HG03442 (cell line): ENCODE data around the gene LYSET.
"Not testable (repeated sequence)": the region's sequence is repeated elsewhere in the genome, so short reads cannot be mapped to it uniquely, and the experiment has no call there.

ENCODE experiments used
- ATAC-seq: cut with Tn5 transposase; IDR thresholded peaks from one replicate; pipeline ENCODE4 v1.9.1; 2021; ENCODE audit warnings: mild to moderate bottlenecking, moderate library complexity; ENCODE audit not compliant: unreplicated experiment

LYSET gene, protein sequence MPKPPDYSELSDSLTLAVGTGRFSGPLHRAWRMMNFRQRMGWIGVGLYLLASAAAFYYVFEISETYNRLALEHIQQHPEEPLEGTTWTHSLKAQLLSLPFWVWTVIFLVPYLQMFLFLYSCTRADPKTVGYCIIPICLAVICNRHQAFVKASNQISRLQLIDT

DNA sequence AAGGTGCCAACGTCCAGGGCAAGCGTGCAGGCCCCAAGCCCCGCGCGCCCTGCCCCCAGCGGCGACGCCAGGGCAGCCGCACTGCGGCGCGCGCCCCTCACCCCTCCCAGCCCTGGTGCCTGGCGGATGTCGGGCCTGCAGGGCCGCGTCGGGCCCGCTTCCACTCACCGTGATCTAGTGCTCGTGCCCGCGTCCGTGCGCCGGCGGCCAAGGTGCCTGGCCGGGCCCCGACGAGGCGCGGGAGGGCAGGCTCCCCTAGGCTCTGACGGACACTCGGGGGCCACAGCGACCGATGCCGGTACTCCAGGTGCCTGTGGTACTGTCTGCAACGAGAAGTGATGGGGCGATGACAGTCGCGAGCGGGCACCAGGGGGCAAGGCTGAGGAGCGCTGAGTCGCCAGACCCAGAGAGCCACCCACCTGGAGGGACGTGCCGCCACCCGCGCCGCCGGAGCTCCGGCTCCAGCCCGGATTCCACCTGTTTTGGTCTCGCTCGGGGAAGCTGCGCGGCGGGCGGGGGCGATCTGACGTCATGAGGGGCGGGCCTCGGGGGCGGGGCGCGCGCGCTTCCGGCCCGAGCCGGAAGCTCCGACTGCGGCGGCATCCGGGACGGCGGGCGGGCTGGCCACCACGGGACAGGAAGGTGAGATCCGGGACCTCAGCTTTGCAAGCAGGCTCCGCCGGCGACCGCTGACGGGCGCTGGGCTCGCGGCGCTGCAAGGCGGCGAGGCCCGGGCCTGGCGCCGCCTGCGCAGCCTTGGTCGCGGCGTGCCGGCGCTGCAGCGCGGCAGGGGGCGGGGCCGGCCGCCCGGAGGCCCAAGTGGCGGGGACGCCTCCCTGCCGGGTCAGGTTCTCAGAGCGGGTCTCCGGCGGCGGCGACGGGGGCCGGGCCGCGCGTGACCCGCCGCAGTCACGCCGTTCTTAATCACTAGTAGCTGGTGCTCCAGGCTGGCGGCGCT is at the start of gene LYSET, which contains the start of gene MOAP1:
LYSET (plus strand) TSS at position 927 of the 958 bp plus-strand sequence. CDS start 89 bp downstream, outside the sequence.
MOAP1 (minus strand) TSS at position 507 of the 958 bp plus-strand sequence. CDS start 655 bp downstream, outside the sequence.
- peak; percentile 83 for ATAC-seq

DNA sequence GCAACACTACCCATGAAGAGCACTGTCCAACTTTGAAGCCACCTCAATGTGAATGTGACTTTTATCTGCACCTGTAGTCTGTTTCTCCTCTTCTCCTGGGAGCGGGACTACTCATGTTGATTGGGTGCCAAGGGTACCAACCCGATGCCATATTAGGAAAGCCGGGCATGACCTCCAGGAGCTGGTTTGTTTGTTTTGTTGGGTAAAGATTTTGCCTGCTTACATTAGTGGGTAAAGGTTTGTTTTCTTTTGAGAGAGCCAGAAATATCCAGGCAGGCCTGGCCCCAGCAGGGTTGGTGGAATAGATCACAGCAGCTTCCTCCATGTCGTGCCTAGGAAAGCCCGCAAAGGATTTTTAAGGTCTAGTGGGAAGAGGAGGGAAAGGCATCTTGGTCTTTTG is 49.7 kb upstream of the LYSET start:
- no peak for ATAC-seq

DNA sequence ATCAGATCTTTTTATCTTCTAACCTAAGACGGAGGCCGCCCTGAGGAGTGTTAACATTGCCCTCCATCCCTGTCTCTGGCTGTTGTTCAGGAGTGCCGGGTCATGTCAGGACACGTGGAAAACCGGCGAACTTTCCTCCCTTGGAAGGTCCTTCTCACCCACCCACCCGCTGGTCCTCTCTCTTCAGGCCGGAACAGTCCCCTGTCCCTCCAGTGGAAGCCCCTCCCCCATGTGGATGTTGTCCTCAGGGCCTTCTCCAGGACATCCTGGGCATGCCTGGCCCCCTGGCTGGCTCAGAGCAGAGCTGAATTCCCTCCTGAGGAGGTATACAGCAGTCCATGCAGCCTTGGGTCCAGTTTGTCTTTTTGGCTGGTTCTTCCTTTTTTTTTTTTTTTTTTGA is 49.1 kb upstream of the LYSET start:
- no peak for ATAC-seq

DNA sequence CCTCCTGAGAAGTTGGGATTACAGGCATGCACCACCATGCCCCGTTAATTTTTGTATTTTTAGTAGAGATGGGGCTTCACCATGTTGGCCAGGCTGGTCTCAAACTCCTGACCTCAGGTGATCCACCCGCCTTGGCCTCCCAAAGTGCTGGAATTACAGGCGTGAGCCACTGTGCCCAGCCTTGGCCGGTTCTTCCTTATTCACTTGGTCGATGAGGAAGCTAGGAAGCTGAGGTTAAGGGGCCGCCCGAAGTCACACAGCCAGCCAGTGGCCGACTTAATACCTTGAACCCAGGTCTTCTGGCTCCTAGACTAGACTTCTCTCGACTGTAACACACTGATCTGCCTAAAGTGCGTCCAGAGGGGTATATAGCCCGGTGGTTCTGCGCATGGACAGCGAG is 48.6 kb upstream of the LYSET start:
- ATAC-seq, result not testable (repeated sequence)

DNA sequence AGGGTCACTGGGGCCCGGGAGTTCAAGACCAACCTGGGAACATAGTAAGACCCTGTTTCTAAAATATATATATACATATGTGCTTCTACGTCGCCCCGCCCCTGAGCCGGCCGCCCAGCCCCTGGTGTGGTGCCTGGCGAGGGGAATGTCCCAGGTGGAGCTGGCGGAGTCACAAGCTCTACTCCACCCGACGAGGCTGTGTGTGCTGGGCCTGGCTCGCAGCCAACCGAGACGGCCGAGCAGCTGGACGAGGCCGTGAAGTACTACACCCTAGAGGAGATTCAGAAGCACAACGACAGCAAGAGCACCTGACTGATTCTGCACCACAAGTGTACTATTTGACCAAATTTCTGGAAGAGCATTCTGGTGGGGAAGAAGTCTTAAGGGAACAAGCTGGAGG is 47.3 kb upstream of the LYSET start:
- ATAC-seq, result no peak

DNA sequence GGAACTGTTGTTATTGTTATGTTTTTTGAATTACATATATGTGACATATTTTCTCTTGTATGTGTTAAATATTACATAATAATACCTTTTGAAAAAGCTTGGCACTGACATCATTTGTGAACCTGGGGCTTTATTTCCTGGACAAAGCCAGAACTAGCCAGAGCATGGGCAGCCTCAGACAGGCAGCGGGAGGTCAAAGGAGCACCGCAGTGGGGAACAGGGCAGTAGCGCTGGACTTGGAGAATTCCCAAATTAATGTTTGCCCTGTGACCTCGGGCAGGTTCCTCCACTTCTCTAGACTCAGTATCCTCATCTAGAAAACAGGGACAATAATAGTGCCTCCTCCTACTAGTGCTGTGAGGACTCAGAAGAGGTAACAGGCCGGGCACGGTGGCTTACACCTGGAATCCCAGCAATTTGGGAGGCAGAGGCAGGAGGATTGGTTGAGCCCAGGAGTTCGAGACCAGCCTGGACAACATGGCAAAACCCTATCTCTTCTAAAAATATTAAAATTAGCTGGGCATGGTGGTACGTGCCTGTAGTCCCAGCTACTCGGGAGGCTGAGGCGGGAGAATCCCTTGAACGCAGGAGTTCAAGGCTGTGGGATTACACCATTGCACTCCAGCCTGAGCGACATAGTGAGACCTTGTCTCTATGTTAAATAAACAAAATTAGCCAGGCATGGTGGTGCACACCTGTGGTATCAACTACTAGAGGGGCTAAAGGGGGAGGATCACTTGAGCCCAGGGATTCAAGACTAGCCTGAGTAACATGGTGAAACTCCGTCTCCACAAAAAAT is 42.1 kb upstream of the LYSET start:
- no peak for ATAC-seq

DNA sequence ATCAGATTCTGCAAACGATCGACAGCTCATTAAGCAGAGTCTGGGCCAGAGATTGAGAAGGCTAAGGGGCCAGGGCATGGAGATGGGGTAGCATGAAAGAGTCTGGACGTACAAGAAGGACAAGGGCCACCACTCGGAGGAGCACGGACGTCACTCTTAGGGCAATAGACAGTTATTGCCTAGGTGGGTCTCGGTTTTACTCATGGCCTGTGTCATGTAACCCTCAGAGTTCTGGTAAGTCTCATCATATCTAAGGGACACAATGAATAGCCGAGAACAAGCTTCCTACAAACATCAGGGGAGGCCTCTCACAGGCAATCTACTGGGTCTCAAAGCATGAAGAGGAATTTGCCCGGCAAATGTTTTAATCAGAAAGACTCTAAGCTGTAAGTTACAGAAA is 39.0 kb upstream of the LYSET start:
- no peak for ATAC-seq

DNA sequence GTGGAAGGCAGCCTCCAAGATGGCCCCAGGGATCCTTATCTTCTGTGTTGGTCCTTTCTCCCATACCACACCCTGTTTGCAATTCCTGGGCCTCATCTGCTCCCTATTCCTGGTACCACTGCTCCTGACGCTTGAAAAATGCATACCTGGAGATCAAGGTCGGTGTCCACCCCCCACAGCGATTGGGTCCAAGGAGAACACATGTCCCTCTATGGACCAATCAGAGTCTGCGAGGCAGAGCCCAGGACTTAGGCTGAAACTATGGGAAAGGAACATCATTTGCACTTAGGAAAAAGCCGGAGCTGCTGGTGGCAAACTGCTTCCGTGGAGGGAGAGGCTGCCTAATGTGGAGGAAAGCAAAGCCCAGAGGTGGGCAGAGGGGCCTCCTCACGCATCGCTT is 36.1 kb upstream of the LYSET start:
- ATAC-seq, result no peak

DNA sequence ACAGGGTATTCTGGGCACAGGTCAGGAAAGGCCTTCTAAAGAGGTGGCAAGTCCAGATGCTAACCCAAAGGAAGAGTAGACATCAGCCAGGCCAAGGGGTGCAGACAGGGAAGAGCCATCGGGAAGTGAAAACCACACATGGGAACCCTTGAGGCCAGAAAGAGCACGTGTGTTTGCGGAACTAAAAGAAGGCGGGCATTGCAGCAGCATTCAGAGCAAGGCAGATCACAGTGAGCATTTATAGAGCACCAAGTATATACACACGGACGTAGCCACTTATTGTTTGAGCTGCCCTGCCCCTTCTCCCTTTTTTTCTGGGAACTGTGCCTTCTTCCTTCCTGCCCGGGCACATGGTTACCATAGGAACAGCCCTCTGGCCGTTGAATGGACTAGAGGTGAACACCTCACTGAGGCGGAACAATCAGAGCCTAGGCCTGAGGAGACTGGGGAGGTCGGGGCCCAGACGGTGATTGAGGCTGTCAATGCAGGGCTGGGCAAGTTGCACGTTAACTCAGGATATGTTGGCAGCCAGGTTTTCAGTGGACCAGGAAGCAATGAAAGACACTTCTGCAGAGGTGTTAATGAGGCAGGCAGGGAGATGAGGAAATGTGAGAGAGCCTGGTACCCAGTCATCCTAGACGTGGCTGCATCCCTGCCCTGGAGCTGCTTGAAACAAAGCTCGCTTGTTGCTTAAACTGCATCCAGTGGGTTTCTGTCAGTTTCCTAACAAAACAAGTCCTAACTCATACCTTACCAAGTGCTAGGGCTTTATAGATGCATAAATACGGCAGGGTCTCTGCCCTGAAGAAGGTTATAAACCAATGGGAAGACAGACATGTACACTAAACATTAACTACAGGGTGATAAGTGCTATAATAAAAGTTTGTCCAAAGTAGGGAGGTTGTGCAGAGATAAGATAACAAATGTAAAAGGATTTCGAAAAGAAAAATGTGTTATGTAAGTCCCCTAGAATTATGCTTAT is 34.6 kb upstream of the LYSET start:
- ATAC-seq, result no peak

DNA sequence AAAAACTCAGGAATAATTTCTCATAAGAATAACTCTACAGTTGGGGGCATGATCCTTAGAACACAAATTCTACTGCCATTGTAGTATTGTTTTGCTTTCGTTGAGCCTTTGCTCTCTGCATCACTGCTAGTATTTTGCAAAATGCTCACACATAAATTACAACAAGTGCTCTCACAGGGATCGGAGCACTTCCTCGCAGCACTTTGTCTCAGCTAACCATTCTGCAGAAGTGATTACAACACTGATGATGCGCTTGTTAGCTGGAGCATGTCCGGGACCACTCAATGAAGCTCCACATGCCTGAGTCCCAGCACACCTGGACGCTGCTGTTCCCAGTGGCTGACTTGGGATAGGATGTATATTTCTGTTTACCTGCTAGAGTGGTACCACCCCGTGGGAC is 32.0 kb upstream of the LYSET start:
- ATAC-seq, result no peak

DNA sequence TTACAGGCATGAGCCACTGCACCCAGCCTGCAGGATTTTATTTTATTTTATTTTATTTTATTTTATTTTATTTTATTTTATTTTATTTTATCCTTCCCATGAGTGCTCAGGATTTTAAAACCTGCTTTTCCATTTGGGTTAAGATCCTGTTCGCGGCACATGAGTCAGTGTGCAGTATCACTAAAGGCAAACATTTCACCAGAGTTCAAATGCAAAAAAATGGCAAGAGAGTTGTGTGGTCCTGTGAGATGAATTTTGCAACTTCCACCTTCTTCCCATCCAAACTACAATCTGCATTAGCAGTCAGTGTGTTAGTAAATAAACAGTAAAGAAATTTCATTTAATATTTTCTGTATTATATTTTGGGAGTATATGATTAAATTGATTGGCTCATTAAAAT is 29.4 kb upstream of the LYSET start:
- no peak for ATAC-seq

DNA sequence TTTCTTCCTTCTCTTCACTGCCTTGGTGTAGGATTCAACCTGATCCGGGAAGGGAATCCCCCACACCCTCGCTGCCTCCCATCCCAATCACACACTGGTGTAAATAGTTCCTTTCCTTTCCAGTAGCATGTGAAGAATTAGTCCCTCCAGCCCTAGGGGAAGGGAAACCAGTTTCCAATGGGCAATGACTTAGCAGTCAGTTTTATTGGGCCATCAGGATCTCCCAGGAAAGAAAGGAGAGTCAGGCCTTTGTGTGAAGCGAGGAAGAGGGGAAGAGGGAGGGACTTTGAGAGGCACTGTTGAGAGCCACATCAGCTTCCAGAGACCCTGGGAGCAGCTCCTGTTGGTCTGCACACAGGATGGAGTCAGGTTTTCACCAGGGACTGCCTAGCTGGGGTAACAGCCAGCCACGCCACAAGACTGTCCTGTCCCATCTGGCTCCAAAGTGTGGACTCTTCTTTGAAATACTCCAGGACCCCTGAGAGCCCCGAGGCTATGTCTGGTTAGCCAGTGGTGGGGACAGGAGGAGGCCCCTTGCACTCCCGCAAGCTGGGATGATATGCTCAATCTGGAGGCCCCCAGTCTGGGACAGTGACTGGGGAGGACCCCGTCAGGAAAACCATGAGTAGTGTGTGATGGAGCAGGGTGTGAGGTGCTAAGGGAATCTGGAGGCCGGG is 28.3 kb upstream of the LYSET start:
- no peak for ATAC-seq

DNA sequence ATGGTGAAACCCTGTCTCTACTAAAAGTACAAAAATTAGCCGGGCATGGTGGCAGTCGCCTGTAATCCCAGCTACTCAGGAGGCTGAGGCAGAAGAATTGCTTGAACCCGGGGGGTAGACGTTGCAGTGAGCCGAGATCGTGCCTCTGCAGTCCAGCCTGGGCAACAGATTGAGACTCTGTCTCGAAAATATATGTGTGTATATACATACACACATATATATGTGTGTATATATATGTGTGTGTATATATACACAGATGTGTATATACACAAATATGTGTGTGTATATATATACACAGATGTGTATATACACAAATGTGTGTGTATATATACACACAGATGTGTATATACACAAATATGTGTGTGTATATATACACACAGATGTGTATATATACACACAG is 26.8 kb upstream of the LYSET start:
- ATAC-seq, result not testable (repeated sequence)

DNA sequence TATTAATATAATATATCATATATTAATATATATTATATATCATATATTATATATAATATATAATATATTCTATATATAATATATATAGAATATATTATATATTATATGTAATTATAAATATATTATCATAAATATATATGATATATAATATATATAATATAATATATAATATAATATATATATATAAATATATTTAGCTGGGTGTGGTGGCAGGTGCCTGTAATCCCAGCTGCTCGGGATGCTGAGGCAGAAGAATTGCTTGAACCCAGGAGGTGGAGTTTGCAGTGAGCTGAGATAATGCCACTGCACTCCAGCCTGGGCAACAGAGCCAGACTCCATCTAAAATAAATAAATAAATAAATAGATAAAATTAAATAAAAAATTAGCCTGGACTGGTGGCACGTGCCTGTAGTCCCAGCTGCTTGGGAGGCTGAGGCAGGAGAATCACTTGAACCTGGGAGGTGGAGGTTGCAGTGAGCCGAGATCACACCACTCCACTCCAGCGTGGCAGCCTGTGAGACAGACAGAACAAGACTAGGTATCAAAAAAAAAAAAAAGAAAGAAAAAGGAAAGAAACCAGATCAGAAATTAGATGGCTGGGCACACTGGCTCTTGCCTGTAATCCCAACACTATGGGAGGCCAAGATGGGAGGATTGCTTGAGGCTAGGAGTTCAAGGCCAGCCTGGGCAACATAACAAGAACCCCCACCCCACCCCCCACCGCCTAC is 25.3 kb upstream of the LYSET start:
- ATAC-seq, result not testable (repeated sequence)

DNA sequence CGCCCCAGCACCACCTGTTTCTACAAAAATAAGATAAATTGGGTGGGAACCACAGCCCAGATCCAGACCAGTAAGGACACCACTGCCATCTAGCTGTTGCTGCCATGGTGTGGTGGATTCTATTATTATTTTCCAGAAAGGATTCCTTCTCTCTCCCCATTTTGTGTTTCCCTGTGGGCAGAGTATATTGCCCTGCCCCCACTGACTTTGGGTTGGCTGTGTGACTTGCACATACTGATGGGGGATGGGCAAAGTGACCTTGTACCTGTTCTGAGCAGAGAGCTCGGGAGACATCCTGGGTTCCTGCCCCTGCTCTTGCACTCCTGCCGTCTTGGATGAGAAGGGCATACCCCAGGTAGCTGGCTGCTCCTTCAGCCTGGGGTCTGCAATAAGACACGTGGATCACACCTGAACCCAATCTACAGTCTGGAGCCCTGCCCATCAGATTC is 24.7 kb upstream of the LYSET start:
- no peak for ATAC-seq

DNA sequence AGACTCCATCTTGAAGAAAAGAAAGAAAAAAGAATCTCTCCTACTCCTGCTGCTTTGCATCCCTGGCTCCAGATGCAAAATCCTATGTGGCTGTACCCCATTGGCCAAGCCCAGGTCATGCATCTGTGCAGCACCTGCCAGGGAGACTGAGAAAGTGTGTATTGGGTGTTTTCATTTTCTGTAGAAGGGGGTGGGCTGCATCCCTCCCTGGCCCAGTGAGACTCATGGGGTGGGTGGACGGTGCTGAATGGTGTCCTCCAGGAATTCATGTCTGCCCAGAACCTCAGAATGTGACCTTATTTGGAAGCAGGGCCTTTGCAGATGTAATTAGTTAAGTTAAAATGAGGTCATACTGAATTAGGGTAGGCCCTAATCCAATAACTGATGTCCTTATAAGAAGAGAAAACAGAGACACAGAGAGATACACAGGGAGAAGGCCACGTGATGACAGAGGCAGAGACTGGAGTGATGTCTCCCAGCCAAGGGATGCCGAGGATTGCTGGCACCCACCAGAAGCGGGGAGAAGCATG is 23.6 kb upstream of the LYSET start:
- no peak for ATAC-seq

DNA sequence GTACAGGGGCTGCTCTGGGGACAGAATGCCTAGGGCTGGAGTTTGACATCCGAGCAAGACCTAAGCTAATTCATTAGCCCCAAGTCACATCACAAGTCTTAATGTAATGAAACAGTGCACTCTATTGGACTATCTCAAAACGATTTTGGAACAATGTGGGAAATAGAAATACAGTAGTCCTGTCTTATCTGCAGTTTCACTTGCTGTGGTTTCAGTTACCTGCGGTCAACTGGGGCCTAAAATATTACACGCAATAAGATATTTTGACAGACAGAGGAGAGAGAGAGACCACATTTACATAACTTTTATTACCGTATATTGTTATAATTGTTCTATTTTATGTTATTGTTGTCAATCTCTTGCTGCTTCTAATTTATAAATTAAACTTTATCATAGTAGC is 21.6 kb upstream of the LYSET start:
- no peak for ATAC-seq
